ENCODE measurements around the gene LPAR4.

DNA sequence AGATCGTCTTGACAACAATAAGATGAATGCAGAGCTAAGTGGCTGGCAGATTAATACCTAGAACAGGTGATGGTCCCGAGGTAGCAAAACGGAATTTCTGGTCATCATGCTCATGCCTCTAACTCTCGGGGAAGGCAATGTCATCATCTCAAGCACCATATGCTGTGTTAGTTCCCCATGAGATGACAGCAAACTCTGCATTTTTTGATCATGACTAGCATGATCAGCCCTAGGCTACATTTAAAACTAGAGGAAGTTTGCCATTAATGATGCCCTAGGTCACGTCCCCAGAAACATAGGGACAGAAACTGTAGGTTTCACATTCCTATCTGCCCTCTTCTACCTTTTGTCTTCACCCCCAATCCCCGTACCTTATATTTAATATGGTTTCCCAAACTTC is 11.6 kb downstream of the LPAR4 start:
- TF ChIP-seq CTCF (IDR thresholded peaks at IDR 0.05), result no peak
- no peak for TF ChIP-seq POLR2A (IDR thresholded peaks at IDR 0.05)
